A549 (cell line): ENCODE measurements around the gene ZNF385D. TPM values are rescaled to one million over a fixed set of nuclear protein-coding genes. Genes with fewer than 3 reads are reported as not detected.

ENCODE experiments used
- ATAC-seq, 2 experiments: fragments of 200-7000 bp in 1 of 2; fragments of >200 bp in 1 of 2; cut with Nextera tagmentation in 1 of 2; cut with Tn5 transposase in 1 of 2; 3 replicates each; pipeline versions ENCODE4 v1.8.0 to v1.9.1; 2018 to 2020; ENCODE audit warnings: mild to moderate bottlenecking in 1 of 2, moderate library complexity in 1 of 2
- CTCF ChIA-PET: fragments of 300-600 bp; sonication (Branson Sonifier 250); formaldehyde crosslinking; extraction: SDS; loops from one replicate; lab custom pipeline; 2021; ENCODE audit warnings: antibody characterized with exemption, inconsistent platforms; lab: Yijun Ruan, JAX
- POLR2A ChIA-PET: fragments of 350-600 bp; formaldehyde crosslinking; extraction: SDS; loops from one replicate; lab custom pipeline; 2021; ENCODE audit warnings: antibody characterized with exemption, inconsistent platforms; lab: Yijun Ruan, JAX
- DNase-seq, 2 experiments: peaks; one replicate each; pipeline versions ENCODE4 v3.0.0 to v3.0.0-alpha.2; 2011 to 2016; ENCODE audit warnings: low read depth in 1 of 2, low spot score in 1 of 2
- FAIRE-seq: peaks from 2 replicates; lab custom pipeline; 2011; peaks lifted over from hg19 to GRCh38; lab: Jason Lieb, UNC
- H3K27ac ChIP-seq, 2 experiments: fragments of >200 bp; sonication (Bioruptor Twin); formaldehyde crosslinking; 3 replicates each; pipeline ENCODE4 v1.5.1; 2016 to 2017
- H3K4me1 ChIP-seq: fragments of >200 bp; sonication (Bioruptor Twin); formaldehyde crosslinking; 3 replicates; pipeline ENCODE4 v1.6.1; 2016
- H3K4me2 ChIP-seq: fragments of >200 bp; sonication (Bioruptor Twin); formaldehyde crosslinking; 3 replicates; pipeline ENCODE4 v1.6.1; 2016
- H3K4me3 ChIP-seq: fragments of >200 bp; sonication (Bioruptor Twin); formaldehyde crosslinking; 3 replicates; pipeline ENCODE4 v1.5.1; 2016
- H3K9me3 ChIP-seq: fragments of >200 bp; sonication (Bioruptor Twin); formaldehyde crosslinking; 3 replicates; pipeline ENCODE4 v1.6.1; 2016
- CBX2 ChIP-seq: fragments of 200-600 bp; sonication (generic); IDR thresholded peaks from 2 replicates; pipeline ENCODE4 v1.6.1; 2016; ENCODE audit warnings: low read depth, mild to moderate bottlenecking, borderline replicate concordance
- CEBPB ChIP-seq, 2 experiments: fragments of >200 bp in 1 of 2; sonication (Bioruptor Twin) in 1 of 2; formaldehyde crosslinking in 1 of 2; IDR thresholded peaks; 2 replicates each; pipeline ENCODE4 v1.6.1; 2012 to 2016
- CHD2 ChIP-seq: fragments of 150-350 bp; IDR thresholded peaks from 2 replicates; pipeline ENCODE4 v1.6.1; 2014; ENCODE audit warnings: low read length; ENCODE audit not compliant: partially characterized antibody
- GATA3 ChIP-seq: IDR thresholded peaks from 2 replicates; pipeline ENCODE4 v1.6.1; 2012; ENCODE audit warnings: borderline replicate concordance
- HOXB13 ChIP-seq: fragments of 250-450 bp; sonication (Bioruptor Pico); IDR thresholded peaks from 2 replicates; pipeline ENCODE4 v1.5.0; 2020; ENCODE audit warnings: low read depth, mild to moderate bottlenecking, moderate library complexity
- HOXB5 ChIP-seq: fragments of 250-450 bp; sonication (Bioruptor Pico); IDR thresholded peaks from 2 replicates; pipeline ENCODE4 v1.5.0; 2020; ENCODE audit warnings: mild to moderate bottlenecking, moderate library complexity
- JUN ChIP-seq, 2 experiments: fragments of >200 bp; sonication (Bioruptor Twin); formaldehyde crosslinking; IDR thresholded peaks; 2 replicates in 1 of 2; 3 replicates in 1 of 2; pipeline ENCODE4 v1.6.1; 2016 to 2017
- JUNB ChIP-seq: fragments of >200 bp; sonication (Bioruptor Twin); formaldehyde crosslinking; IDR thresholded peaks from 2 replicates; pipeline ENCODE4 v1.6.1; 2016
- KDM1A ChIP-seq: fragments of 200-600 bp; sonication (generic); IDR thresholded peaks from 2 replicates; pipeline ENCODE4 v1.6.1; 2016; ENCODE audit warnings: low read depth, mild to moderate bottlenecking
- MAZ ChIP-seq: fragments of 150-350 bp; IDR thresholded peaks from 2 replicates; pipeline ENCODE4 v1.6.1; 2014; ENCODE audit warnings: antibody characterized with exemption, low read depth, low read length, borderline replicate concordance
- MYC ChIP-seq: IDR thresholded peaks from 2 replicates; pipeline ENCODE4 v1.6.1; 2012; ENCODE audit warnings: mild to moderate bottlenecking, inconsistent platforms, low read length, improper control_type of control experiment, borderline replicate concordance
- NFE2L2 ChIP-seq: fragments of 150-350 bp; conservative IDR thresholded peaks from 2 replicates; pipeline ENCODE4 v1.6.1; 2014; ENCODE audit warnings: low read length
- NR3C1 ChIP-seq: fragments of >200 bp; sonication (Bioruptor Twin); formaldehyde crosslinking; IDR thresholded peaks from 3 replicates; pipeline ENCODE4 v1.6.1; 2017
- PHF8 ChIP-seq: fragments of 200-600 bp; sonication (generic); IDR thresholded peaks from 2 replicates; pipeline ENCODE4 v1.6.1; 2016; ENCODE audit warnings: low read depth, mild to moderate bottlenecking, antibody characterized with exemption, moderate library complexity, borderline replicate concordance
- TFCP2L1 ChIP-seq: fragments of 250-450 bp; sonication (Bioruptor Pico); IDR thresholded peaks from 2 replicates; pipeline ENCODE4 v1.5.0; 2021; ENCODE audit warnings: mild to moderate bottlenecking
- ZFP36 ChIP-seq: fragments of 450-650 bp; IDR thresholded peaks from 2 replicates; pipeline ENCODE4 v1.6.1; 2014; ENCODE audit warnings: borderline replicate concordance; ENCODE audit not compliant: partially characterized antibody
- WGBS: methylation state at CpG from one replicate; pipeline ENCODE4 v1.1.6; 2017; ENCODE audit errors: missing lambda C conversion rate; 5-methylcytosine and 5-hydroxymethylcytosine counted together
- polyA plus RNA-seq, 4 experiments: library from polyadenylated mRNA; depleted of rRNA in 3 of 4; stranded (reverse); fragments of >200 nt; fragmentation: RNase III in 1 of 4; extraction: RNeasy Plus Mini Kit Qiagen cat#74134 plus additional on column Dnase treatment in 1 of 4; gene quantifications; 2 replicates in 3 of 4; 3 replicates in 1 of 4; pipeline ENCODE4 v1.2.3, GENCODE V29; 2011 to 2017
- TF ChIP-seq, protein P1 (sequence below): fragments of 250-450 bp; sonication (Bioruptor Pico); IDR thresholded peaks from 2 replicates; pipeline ENCODE4 v1.5.0; 2021; ENCODE audit warnings: mild to moderate bottlenecking, moderate library complexity, borderline replicate concordance
- TF ChIP-seq, protein P2 (sequence below): IDR thresholded peaks from 2 replicates; pipeline ENCODE4 v1.6.1; 2012
- TF ChIP-seq, protein P3 (sequence below): fragments of 200-600 bp; sonication (generic); IDR thresholded peaks from 2 replicates; pipeline ENCODE4 v1.6.1; 2016; ENCODE audit warnings: antibody characterized with exemption, mild to moderate bottlenecking, moderate library complexity
- TF ChIP-seq, protein P4 (sequence below): fragments of 250-450 bp; sonication (Bioruptor Pico); IDR thresholded peaks from 2 replicates; pipeline ENCODE4 v1.5.0; 2020; ENCODE audit warnings: low read depth, mild to moderate bottlenecking, moderate library complexity
- TF ChIP-seq, protein P5 (sequence below): IDR thresholded peaks from 2 replicates; pipeline ENCODE4 v1.6.1; 2012; ENCODE audit warnings: low read depth, borderline replicate concordance
- TF ChIP-seq, protein P6 (sequence below): fragments of 450-650 bp; IDR thresholded peaks from 2 replicates; pipeline ENCODE4 v1.6.1; 2014; ENCODE audit warnings: antibody characterized with exemption
- TF ChIP-seq, protein P7 (sequence below): fragments of 150-350 bp; IDR thresholded peaks from 2 replicates; pipeline ENCODE4 v1.6.1; 2014; ENCODE audit warnings: low read depth, mild to moderate bottlenecking, low read length
- TF ChIP-seq, protein P8 (sequence below): fragments of >200 bp; sonication (Bioruptor Twin); formaldehyde crosslinking; IDR thresholded peaks from 3 replicates; pipeline ENCODE4 v1.5.1; 2016
- TF ChIP-seq, protein P9 (sequence below): fragments of >200 bp; sonication (Bioruptor Twin); formaldehyde crosslinking; IDR thresholded peaks from 2 replicates; pipeline ENCODE4 v1.6.1; 2016

ZNF385D gene
- polyA plus RNA-seq, 2 of the 4 experiments (the other 2 are of a cell fraction), result not detected

DNA sequence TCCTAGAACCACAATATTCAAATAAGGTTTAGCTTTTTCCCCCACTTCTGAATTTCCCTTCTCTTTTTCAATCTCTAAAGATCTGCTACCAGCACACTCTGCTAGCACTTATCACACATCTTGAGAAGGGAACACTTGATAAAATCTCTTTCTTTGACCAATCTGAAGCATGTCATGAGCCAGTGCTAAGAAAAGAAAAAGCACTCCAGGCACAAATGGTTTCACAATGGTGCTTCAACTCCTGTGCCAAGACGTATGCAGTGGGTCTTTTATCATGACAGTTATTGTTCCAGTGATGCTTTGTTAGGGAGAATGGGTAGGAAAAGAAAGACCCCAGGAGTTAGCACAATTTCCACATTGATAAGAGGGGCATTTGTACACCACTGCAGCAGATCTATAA is 248.4 kb downstream of the ZNF385D start:
- no peak for FAIRE-seq
- TF ChIP-seq NFE2L2, result no peak
- no peak for TF ChIP-seq MAZ
- TF ChIP-seq, protein P1, sequence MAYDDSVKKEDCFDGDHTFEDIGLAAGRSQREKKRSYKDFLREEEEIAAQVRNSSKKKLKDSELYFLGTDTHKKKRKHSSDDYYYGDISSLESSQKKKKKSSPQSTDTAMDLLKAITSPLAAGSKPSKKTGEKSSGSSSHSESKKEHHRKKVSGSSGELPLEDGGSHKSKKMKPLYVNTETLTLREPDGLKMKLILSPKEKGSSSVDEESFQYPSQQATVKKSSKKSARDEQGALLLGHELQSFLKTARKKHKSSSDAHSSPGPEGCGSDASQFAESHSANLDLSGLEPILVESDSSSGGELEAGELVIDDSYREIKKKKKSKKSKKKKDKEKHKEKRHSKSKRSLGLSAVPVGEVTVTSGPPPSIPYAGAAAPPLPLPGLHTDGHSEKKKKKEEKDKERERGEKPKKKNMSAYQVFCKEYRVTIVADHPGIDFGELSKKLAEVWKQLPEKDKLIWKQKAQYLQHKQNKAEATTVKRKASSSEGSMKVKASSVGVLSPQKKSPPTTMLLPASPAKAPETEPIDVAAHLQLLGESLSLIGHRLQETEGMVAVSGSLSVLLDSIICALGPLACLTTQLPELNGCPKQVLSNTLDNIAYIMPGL (CRISPR knock-in tag), result no peak
- no peak for TF ChIP-seq KDM1A
- no peak for TF ChIP-seq PHF8
- TF ChIP-seq NR3C1, result no peak
- TF ChIP-seq CBX2, result no peak
- TF ChIP-seq HOXB5 (CRISPR knock-in tag), result no peak
- no peak for TF ChIP-seq TFCP2L1 (CRISPR knock-in tag)
- TF ChIP-seq, protein P2, sequence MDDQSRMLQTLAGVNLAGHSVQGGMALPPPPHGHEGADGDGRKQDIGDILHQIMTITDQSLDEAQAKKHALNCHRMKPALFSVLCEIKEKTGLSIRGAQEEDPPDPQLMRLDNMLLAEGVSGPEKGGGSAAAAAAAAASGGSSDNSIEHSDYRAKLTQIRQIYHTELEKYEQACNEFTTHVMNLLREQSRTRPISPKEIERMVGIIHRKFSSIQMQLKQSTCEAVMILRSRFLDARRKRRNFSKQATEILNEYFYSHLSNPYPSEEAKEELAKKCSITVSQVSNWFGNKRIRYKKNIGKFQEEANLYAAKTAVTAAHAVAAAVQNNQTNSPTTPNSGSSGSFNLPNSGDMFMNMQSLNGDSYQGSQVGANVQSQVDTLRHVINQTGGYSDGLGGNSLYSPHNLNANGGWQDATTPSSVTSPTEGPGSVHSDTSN, result no peak
- TF ChIP-seq, protein P3, sequence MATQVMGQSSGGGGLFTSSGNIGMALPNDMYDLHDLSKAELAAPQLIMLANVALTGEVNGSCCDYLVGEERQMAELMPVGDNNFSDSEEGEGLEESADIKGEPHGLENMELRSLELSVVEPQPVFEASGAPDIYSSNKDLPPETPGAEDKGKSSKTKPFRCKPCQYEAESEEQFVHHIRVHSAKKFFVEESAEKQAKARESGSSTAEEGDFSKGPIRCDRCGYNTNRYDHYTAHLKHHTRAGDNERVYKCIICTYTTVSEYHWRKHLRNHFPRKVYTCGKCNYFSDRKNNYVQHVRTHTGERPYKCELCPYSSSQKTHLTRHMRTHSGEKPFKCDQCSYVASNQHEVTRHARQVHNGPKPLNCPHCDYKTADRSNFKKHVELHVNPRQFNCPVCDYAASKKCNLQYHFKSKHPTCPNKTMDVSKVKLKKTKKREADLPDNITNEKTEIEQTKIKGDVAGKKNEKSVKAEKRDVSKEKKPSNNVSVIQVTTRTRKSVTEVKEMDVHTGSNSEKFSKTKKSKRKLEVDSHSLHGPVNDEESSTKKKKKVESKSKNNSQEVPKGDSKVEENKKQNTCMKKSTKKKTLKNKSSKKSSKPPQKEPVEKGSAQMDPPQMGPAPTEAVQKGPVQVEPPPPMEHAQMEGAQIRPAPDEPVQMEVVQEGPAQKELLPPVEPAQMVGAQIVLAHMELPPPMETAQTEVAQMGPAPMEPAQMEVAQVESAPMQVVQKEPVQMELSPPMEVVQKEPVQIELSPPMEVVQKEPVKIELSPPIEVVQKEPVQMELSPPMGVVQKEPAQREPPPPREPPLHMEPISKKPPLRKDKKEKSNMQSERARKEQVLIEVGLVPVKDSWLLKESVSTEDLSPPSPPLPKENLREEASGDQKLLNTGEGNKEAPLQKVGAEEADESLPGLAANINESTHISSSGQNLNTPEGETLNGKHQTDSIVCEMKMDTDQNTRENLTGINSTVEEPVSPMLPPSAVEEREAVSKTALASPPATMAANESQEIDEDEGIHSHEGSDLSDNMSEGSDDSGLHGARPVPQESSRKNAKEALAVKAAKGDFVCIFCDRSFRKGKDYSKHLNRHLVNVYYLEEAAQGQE, result no peak
- TF ChIP-seq, all 56 proteins: peak for 0
- no peak overlapping the region for H3K4me3 ChIP-seq
- WGBS, result 0% methylated on average over 1 of the region's 1 CpG
- POLR2A ChIA-PET, result no interaction called here
- no peaks in the 10 kb centered on the region for H3K4me1 ChIP-seq
- ATAC-seq, result no peak
- H3K9me3 ChIP-seq, result no peaks in the 10 kb centered on the region
- CTCF ChIA-PET, result no interaction called here
- H3K27ac ChIP-seq, result no peak overlapping the region
- H3K4me2 ChIP-seq, result no peak overlapping the region
- DNase-seq, result no peak

DNA sequence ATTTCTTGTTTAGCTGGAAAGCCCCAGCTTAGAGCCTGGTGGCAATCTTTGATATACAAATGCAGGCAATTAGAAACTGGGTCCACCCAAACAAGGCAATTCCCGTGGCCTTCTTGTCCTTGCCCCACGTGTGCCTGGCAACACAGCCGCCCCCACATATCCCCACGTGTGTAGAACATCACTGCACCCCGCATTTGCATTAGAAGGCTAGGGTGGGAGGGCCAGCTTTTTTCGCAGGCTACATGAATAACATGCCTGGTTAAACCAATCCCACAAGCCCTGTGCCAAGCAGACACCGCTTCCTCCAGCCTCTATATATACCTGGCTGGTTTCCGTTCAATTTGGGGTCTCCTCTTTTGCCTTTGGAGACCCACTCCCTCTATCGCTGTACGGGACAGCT is 250.2 kb downstream of the ZNF385D start:
- CTCF ChIA-PET, result no interaction called here
- no peak for ATAC-seq
- no peak for FAIRE-seq
- TF ChIP-seq KDM1A, result no peak
- TF ChIP-seq, protein P4, sequence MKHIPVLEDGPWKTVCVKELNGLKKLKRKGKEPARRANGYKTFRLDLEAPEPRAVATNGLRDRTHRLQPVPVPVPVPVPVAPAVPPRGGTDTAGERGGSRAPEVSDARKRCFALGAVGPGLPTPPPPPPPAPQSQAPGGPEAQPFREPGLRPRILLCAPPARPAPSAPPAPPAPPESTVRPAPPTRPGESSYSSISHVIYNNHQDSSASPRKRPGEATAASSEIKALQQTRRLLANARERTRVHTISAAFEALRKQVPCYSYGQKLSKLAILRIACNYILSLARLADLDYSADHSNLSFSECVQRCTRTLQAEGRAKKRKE (CRISPR knock-in tag), result no peak
- no peak for TF ChIP-seq CEBPB (IDR thresholded peaks at IDR 0.05)
- TF ChIP-seq NR3C1, result no peak
- TF ChIP-seq MYC, result no peak
- TF ChIP-seq, protein P5, sequence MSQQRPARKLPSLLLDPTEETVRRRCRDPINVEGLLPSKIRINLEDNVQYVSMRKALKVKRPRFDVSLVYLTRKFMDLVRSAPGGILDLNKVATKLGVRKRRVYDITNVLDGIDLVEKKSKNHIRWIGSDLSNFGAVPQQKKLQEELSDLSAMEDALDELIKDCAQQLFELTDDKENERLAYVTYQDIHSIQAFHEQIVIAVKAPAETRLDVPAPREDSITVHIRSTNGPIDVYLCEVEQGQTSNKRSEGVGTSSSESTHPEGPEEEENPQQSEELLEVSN, result no peak
- TF ChIP-seq, protein P6, sequence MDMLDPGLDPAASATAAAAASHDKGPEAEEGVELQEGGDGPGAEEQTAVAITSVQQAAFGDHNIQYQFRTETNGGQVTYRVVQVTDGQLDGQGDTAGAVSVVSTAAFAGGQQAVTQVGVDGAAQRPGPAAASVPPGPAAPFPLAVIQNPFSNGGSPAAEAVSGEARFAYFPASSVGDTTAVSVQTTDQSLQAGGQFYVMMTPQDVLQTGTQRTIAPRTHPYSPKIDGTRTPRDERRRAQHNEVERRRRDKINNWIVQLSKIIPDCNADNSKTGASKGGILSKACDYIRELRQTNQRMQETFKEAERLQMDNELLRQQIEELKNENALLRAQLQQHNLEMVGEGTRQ, result no peak
- no peak for TF ChIP-seq CHD2
- TF ChIP-seq MAZ, result no peak
- no peak for TF ChIP-seq NFE2L2
- TF ChIP-seq, protein P7, sequence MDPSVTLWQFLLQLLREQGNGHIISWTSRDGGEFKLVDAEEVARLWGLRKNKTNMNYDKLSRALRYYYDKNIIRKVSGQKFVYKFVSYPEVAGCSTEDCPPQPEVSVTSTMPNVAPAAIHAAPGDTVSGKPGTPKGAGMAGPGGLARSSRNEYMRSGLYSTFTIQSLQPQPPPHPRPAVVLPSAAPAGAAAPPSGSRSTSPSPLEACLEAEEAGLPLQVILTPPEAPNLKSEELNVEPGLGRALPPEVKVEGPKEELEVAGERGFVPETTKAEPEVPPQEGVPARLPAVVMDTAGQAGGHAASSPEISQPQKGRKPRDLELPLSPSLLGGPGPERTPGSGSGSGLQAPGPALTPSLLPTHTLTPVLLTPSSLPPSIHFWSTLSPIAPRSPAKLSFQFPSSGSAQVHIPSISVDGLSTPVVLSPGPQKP, result no peak
- TF ChIP-seq ZFP36, result no peak
- no peak for TF ChIP-seq JUNB
- TF ChIP-seq GATA3, result no peak
- TF ChIP-seq HOXB13 (CRISPR knock-in tag), result no peak
- TF ChIP-seq, protein P8, sequence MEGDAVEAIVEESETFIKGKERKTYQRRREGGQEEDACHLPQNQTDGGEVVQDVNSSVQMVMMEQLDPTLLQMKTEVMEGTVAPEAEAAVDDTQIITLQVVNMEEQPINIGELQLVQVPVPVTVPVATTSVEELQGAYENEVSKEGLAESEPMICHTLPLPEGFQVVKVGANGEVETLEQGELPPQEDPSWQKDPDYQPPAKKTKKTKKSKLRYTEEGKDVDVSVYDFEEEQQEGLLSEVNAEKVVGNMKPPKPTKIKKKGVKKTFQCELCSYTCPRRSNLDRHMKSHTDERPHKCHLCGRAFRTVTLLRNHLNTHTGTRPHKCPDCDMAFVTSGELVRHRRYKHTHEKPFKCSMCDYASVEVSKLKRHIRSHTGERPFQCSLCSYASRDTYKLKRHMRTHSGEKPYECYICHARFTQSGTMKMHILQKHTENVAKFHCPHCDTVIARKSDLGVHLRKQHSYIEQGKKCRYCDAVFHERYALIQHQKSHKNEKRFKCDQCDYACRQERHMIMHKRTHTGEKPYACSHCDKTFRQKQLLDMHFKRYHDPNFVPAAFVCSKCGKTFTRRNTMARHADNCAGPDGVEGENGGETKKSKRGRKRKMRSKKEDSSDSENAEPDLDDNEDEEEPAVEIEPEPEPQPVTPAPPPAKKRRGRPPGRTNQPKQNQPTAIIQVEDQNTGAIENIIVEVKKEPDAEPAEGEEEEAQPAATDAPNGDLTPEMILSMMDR, result no peak
- TF ChIP-seq, protein P9, sequence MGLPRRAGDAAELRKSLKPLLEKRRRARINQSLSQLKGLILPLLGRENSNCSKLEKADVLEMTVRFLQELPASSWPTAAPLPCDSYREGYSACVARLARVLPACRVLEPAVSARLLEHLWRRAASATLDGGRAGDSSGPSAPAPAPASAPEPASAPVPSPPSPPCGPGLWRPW, result no peak
- no peak for TF ChIP-seq JUN (IDR thresholded peaks at IDR 0.05)

More for the DNA sequence above, 250.2 kb downstream of the ZNF385D start:
- H3K4me2 ChIP-seq, result no peak overlapping the region
- POLR2A ChIA-PET, result no interaction called here
- no peak overlapping the region for H3K27ac ChIP-seq
- WGBS, result 19% methylated on average over 10 of the region's 10 CpGs
- H3K4me1 ChIP-seq, result no peaks in the 10 kb centered on the region
- no peak for DNase-seq
- no peak overlapping the region for H3K4me3 ChIP-seq
- H3K9me3 ChIP-seq, result no peaks in the 10 kb centered on the region
